ENCODE results near the gene SPINDOC. TPM values are rescaled to one million over a fixed set of nuclear protein-coding genes. Genes with fewer than 3 reads are reported as not detected.
"Not testable (repeated sequence)": the region's sequence is repeated elsewhere in the genome, so short reads cannot be mapped to it uniquely, and the experiment has no call there.

SPINDOC gene
- total and polyA plus RNA-seq, 11 donors: 7.8 to 12.0 (median 10.9) TPM

DNA sequence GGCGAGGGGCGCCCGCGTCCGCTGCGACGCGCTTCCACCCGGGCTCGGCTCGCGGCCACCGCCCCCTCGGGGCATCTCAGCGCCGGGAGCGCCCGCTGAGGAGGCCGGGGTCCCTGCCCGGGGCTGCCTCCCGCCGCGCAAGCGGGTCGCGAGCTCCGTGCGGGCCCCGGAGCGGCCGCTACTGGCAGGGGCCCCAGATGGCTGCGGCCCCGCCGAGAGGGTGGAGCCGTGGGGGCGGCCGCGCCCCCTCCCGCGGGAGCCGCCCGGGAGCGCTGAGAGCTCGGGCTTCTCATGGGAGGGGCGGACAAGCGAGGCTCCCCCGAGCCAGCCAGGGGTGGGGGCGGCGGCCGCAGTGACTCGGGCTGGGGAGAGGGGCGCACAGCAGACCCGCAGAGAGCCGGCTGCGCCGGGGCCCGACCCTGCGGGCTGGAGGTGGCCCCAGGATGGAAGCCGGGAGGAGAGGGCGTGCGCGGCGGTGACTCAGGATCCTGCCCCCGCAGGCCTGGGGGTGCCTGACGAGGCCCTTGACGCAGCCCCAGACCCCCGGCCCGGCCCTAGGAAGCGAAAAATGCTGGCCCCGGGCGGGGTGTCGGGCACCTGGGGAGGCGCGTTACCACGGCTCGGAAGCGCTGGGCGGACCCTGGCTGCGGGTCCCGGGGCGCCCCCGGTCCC lies 44.1 kb upstream of the SPINDOC start:
- WGBS, 4 donors: 1% methylated on average over 82 of the region's 82 CpGs; no CpG with 5 or more reads in 2 of the 4 donors
- Histone ChIP-seq H3K4me1 (peaks cover 0 to 32% (median 20%) of the 10 kb centered on the region in 12 donors), H3K36me3 (peaks cover 0 to 4% (median 0%) of the 10 kb centered on the region in 9 donors), H3K4me3 (peak overlapping the region; percentile 58 to 99 (median 88)), H3K27ac (peak overlapping the region; percentile 26 to 88 (median 80)), H3K27me3 (peaks cover 0 to 10% (median 0%) of the 10 kb centered on the region in 9 donors), H3K9me3 (no peaks in the 10 kb centered on the region)
- peak in 1 of 2 donors; percentile 56 for TF ChIP-seq POLR2A (IDR thresholded peaks at IDR 0.05)
- TF ChIP-seq, protein P1, sequence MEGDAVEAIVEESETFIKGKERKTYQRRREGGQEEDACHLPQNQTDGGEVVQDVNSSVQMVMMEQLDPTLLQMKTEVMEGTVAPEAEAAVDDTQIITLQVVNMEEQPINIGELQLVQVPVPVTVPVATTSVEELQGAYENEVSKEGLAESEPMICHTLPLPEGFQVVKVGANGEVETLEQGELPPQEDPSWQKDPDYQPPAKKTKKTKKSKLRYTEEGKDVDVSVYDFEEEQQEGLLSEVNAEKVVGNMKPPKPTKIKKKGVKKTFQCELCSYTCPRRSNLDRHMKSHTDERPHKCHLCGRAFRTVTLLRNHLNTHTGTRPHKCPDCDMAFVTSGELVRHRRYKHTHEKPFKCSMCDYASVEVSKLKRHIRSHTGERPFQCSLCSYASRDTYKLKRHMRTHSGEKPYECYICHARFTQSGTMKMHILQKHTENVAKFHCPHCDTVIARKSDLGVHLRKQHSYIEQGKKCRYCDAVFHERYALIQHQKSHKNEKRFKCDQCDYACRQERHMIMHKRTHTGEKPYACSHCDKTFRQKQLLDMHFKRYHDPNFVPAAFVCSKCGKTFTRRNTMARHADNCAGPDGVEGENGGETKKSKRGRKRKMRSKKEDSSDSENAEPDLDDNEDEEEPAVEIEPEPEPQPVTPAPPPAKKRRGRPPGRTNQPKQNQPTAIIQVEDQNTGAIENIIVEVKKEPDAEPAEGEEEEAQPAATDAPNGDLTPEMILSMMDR (IDR thresholded peaks at IDR 0.05): peak in 1 of 12 donors; percentile 8
- ATAC-seq (peak in 3 of 4 donors; percentile 29 to 54 (median 39)), DNase-seq (peak; percentile 42 to 83 (median 52))
- intact Hi-C loops (cut with DNase I): loop anchor here (1.0 to 10.0 kb wide), 10 partner anchors 43 to 376 kb away; partner anchors contain the start of genes SPINDOC (in 9 of the 10) and MARK2 (in 1 of the 10)

DNA sequence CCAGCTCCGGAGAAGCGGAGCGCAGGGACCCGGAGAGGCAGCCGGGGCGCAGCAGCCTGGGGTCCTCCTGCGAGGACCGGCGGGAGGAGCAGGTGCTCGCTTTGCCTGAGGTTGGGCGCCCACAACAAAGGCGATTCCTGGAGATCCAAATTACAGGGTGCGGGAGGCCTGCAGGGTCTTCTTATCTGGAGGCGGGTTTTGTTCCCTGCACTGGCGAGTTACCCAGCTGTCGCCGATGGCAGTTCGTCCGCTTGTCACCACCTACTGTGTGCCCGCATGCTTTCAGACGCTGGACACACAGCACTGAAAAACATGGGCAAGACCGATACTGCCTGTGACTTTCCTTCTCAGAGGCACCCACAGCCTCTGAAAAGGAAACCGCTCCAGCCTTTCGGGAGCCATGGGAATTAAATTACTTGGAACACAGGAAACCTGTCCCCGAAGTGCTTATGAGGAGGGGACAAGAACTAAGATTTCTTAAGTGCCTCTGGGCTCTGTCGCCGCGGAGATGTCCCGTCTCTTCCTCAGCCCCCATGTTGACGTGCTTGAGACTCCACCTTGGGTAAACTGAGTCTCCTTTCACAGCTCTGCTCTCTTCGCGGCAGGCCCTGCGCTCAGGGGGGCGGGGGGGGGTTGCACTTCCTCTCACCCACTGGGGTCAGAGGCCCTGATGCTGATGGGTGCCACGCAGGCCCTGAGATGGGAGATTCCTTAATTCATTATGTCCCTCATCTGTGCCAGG lies 43.4 kb upstream of the SPINDOC start:
- WGBS, 4 donors: 10 to 37% (median 18%) methylated on average over 16 to 35 of the region's 35 CpGs
- Histone ChIP-seq H3K27me3 (peaks cover 0 to 10% (median 0%) of the 10 kb centered on the region in 9 donors), H3K36me3 (peaks cover 0 to 4% (median 0%) of the 10 kb centered on the region in 9 donors), H3K4me1 (peaks cover 0 to 32% (median 20%) of the 10 kb centered on the region in 12 donors), H3K9me3 (no peaks in the 10 kb centered on the region), H3K27ac (peak overlapping the region; percentile 26 to 88 (median 80)), H3K4me3 (peak overlapping the region; percentile 58 to 99 (median 88))
- TF ChIP-seq POLR2A (IDR thresholded peaks at IDR 0.05): no peak
- TF ChIP-seq, protein P1 (IDR thresholded peaks at IDR 0.05): no peak
- intact Hi-C loops (cut with DNase I): loop anchor here (1.0 to 10.0 kb wide), 10 partner anchors 42 to 375 kb away; partner anchors contain the start of genes SPINDOC (in 10 of the 10) and MARK2 (in 1 of the 10)
- ATAC-seq (no peak), DNase-seq (peak in 2 of 5 donors; percentile 15 to 32)

DNA sequence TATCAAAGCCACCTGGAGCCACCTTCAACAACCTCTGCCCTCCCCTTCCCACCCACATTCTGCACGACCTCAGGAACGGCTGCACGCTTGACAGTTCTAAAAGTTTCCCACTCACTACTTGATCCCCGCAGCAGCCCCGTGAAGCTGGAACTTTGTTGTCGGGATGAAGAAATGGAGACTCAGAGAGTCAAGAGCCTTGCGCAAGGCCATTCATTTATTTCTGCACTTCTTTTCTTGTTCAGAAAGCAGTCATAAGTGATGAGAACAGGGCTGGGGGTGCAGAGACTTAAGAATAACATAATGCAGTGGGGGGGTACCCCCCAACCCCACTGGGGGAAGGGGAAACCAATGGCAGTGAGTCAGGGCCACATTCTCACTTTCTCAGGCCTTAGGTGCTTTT lies 42.5 kb upstream of the SPINDOC start:
- H3K4me3 ChIP-seq: no peak overlapping the region
- ATAC-seq: no peak
- H3K36me3 ChIP-seq: peaks cover 0 to under 1% (median 0%) of the 10 kb centered on the region in 9 donors
- H3K27me3 ChIP-seq: peaks cover 0 to 10% (median 0%) of the 10 kb centered on the region in 9 donors
- DNase-seq: no peak
- peaks cover 0 to 27% (median 20%) of the 10 kb centered on the region in 12 donors for H3K4me1 ChIP-seq
- whole genome bisulfite sequencing, 4 donors: 82 to 84% (median 83%) methylated on average over 7 of the region's 7 CpGs
- no peaks in the 10 kb centered on the region for H3K9me3 ChIP-seq
- TF ChIP-seq POLR2A (IDR thresholded peaks at IDR 0.05): no peak
- TF ChIP-seq, protein P1 (IDR thresholded peaks at IDR 0.05): no peak
- intact Hi-C loops (cut with DNase I): loop anchor here in 2 of 10 donors (5.0 to 10.0 kb wide), 2 partner anchors 42 to 174 kb away; partner anchors contain the start of gene SPINDOC (in 1 of the 2)
- peak overlapping the region in 3 of 12 donors; percentile 82 to 88 (median 87) for H3K27ac ChIP-seq

DNA sequence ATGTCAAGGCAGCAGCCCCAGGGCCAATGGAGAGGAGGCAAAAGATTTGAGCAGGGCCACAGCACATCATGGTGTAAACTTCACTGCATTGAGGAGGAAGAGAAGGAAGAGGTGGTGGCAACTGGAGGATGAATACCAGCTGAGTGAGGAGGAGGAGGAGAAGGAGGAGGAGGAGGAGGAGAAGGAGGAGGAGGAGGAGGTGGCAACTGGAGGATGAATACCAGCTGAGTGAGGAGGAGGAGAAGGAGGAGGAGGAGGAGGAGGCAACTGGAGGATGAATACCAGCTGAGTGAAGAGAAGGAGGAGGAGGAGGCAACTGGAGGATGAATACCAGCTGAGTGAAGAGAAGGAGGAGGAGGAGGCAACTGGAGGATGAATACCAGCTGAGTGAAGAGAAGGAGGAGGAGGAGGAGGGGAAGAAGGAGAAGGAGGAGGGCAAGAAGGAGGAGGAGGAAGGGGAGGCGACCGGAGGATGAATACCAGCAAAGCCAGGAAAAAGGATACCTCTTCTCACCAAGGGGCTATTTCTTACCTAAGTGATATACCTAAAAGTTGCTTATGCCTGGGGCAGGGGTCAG lies 41.4 kb upstream of the SPINDOC start:
- WGBS, 4 donors: 84 to 93% (median 91%) methylated on average over 2 of the region's 2 CpGs
- H3K9me3 ChIP-seq, H3K27ac ChIP-seq, ATAC-seq, DNase-seq, H3K4me3 ChIP-seq, H3K27me3 ChIP-seq, H3K36me3 ChIP-seq: not testable (repeated sequence)
- H3K4me1 ChIP-seq: peaks cover 0 to 19% (median 13%) of the 10 kb centered on the region in 12 donors
- intact Hi-C loops (cut with DNase I): loop anchor here in 2 of 10 donors (5.0 to 10.0 kb wide), 2 partner anchors 40 to 173 kb away; partner anchors contain the start of gene SPINDOC (in 1 of the 2)

Data from heart left ventricle (tissue), 16 donors.